Stimulated activated CD4-positive, alpha-beta T cell treated with anti-CD3 and anti-CD28 coated beads, Interleukin-1b, Interleukin-23, amount 100 ng/mL, for 48 hours (primary cell): ENCODE results near the gene MAP3K14.
A peak's percentile ranks its signal among the peaks of the same experiment; 100 is the strongest.
"Not testable (repeated sequence)": the region's sequence is repeated elsewhere in the genome, so short reads cannot be mapped to it uniquely, and the experiment has no call there.

Experiments
- DNase-seq: peaks from one replicate; pipeline ENCODE4 v3.0.0-alpha.2; 2020

MAP3K14 gene

GRCh38 chr17:45314741-45315647 lies 1.8 kb downstream of the MAP3K14 start:
- no peak for DNase-seq

- no peak for DNase-seq
Measured at GRCh38 chr17:45313996-45314740, 2.7 kb downstream of the MAP3K14 start.

- no peak for DNase-seq
Measured at GRCh38 chr17:45313421-45313771, 3.4 kb downstream of the MAP3K14 start.

DNA sequence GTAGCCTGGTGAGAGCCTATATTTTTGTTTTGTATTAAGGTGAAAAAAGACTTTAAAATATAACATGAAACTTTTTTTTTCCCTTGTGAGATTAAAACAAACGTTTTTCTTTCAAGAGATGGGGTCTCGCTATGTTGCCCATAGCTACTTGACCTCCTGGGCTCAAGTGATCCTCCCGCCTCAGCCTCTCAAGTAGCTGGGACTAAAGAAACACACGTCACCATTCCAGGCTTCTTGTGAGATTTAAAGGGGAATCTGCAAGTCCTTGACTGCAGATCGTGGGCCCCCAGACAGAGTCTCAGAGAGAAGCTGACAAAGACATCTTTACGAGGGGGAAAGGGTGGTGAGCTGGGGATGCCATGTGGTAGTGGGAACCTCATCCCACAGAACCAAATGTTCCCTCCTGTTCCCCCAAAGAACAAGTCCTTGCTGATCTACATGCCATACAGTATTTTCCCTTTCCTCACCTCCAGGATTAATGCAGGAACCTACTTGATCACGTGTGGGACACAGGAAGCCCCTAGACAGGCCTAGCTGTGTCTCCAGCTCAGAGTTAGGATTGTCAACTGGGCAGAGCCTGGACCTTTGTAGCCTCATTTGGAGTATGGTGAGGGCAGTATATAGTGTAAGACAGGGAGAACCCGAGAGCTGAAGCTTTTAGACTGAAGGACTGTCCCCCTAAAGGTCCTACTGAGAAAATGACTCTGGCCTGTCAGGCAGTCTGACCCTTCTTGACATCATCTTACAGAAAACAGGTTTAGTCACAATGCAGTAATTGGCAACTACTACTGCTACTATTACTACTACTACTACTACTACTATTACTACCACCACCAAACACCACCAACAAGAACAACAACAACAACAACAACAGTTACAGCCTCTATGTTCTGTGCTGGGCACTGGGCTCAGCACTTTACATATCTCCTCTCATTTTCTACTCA lies 4.1 kb downstream of the MAP3K14 start:
- DNase-seq = peak; percentile 45

DNA sequence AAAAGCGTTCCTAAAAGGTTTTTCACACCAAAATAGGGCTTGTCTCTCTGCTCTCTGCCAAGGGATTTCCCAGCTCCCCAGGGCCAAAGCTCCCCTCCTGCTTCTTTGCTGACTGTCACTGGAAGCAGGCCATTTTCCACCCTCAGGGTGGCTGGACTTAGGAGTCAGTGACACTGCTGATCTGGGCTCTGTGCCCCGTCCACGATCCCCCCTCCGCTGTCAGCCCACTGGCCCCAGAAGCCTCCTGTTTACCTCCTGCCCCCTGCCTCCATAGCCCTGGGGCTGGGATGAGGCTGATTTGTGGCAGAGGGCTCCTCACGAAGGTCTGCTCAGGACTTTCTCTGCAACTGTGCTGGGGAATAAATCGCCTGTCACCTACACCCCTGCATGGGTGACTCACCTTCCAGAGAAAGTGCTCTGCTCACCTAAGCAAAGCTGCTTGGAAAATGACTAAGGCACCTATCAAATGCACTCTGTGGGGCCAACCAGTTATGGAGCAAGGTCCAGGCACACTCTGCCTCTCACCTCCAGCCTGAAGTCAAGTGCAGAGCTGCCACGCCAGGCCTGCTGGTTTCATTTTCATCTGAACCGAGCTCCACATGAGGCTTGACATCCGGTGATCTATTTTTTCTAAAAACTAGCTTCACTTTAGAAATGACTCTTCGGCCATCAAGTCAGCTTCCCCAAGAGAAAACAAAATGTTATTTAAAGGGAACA lies 4.9 kb downstream of the MAP3K14 start:
- DNase-seq = peak; percentile 95

GRCh38 chr17:45311401-45311759 lies 5.4 kb downstream of the MAP3K14 start:
- DNase-seq = no peak

DNA sequence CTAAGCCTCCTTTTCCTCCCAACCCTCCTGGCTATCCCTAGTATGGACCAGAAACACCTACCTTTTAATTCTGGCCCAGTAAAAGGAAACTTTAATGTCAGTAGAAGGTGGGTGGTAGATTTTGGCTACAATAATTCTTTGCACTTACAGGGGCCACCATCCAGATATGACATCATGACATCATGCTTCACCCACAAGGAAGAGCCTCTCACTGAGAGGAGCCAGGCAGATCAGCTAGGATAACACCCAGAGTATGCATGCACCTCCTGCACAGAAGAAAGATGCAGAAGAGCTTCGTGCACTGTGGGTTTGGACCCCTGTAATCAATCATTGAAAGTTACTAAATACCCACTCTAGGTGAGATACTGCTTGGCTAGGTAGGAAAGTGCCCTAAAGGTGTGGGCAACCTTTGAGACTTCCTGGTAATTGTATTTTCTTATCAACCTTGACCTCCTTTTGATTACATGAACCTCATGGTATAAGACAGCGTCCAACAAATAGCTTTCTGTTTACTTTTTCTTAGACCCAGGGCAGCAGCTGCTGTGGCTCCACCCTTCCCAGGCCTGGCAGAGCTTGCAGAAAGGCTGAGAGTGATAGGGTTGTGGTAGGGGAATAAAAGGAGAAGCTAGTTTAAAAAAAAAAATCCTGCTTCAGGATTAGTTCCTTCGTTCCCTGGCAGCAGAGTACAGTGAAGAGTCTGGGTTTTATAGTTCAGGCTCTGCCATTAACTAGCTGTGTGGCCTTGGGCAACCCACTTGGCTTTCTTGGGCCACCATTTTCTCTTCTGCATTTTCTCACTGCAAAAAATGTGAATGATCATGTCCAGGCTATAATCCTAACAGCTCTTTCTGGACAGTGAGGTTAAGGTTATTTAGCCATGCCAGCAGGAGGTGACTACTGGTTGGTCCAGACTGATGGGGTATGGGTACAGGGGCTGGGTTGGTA lies 6.2 kb downstream of the MAP3K14 start:
- no peak for DNase-seq

DNA sequence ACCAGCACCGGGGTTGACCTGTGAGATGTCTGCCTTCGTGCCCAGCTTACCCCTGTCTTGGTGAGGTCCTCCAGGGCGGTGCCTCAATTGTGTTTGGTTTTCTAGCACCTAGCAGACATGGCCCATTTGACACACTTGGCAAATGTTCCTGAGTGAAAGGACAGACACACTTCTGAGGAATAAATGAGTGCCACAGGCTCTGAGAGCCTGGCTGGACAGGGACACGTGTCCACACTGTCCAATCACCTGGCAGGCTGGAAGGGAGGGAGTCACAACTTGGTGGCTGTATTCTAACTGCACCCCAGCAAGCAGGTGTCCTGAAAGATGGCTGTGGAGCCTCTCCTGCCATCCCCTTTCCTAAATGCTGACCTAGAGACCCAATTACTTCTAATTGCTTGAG lies 7.4 kb downstream of the MAP3K14 start:
- no peak for DNase-seq

GRCh38 chr17:45308840-45309239 lies 8.0 kb downstream of the MAP3K14 start:
- DNase-seq = no peak

GRCh38 chr17:45308016-45308365 lies 8.8 kb downstream of the MAP3K14 start:
- DNase-seq = no peak

GRCh38 chr17:45307290-45308015 lies 9.4 kb downstream of the MAP3K14 start:
- peak; percentile 77 for DNase-seq

- no peak for DNase-seq
Measured at GRCh38 chr17:45306623-45307022, 10.2 kb downstream of the MAP3K14 start.

- no peak for DNase-seq
Measured at GRCh38 chr17:45306094-45306493, 10.7 kb downstream of the MAP3K14 start.

DNA sequence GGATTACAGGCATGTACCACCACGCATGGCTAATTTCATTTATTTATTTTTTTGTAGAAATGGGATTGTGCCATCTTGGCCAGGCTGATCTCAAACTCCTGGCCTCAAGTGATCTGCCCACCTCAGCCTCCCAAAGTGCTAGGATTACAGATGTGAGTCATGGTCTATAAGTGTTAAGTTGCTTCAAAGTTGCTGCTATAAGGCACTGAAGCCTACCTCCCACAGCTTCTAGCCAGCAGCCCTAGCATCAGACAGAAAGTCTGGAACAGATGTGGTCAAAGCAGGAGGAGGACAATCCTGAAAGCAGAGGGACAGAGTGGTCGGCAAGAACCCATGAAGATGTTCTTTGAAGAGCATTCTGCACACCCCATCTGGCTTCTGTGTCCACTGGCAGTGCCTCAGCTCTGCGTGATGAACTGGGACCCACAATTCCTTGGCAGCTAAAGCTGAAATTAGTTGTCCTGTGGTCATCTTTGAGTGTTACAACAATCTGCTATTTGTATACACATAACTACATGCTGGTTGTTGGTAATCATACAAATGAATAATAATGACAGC lies 11.2 kb downstream of the MAP3K14 start:
- DNase-seq = no peak

DNA sequence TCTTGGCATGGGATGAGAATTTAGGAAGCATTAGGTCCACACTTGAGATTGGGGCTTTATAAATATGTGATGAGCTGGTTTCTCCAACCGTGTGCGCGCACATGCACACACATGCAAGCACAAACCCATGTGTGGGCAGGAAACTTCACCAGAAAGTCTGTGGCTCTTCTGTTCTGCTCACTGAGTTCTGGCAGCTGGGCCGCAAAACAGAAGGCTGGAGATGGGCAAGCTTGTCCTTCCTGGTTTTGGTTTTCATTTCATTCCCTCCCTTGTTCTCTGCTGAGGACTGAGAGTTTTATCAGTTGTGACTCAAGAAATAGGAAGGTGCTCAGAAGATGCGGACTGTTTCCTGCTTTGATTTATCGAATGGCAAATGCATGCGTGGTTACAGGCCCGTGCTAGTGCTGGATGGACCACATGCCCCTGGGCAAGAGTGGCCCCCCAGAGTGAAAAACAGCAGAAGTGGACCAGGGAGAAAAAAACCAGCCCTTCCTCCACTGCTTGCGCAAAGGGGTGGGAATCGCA lies 14.1 kb downstream of the MAP3K14 start:
- no peak for DNase-seq

- not testable (repeated sequence) for DNase-seq
Measured at GRCh38 chr17:45302220-45302619, 14.6 kb downstream of the MAP3K14 start.

DNA sequence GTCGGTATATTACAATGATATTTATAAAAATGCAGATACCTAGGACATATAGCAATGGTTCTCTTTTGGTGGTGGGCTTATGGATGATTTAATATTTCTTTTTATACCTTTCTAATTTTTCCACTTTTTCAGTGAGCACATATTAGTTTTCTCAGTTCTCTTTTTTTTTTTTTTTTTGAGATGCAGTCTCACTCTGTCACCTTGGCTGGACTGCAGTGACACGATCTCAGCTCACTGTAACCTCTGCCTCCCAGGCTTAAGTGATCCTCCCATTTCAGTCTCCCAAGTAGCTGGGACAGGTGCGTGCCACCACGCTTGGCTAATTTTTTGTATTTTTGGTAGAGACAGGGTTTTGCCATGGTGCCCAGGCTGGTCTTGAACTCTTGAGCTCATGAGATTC lies 15.1 kb downstream of the MAP3K14 start:
- no peak for DNase-seq

- no peak for DNase-seq
Measured at GRCh38 chr17:45300060-45300751, 16.6 kb downstream of the MAP3K14 start.

- DNase-seq = no peak
Measured at GRCh38 chr17:45299361-45299760, 17.5 kb downstream of the MAP3K14 start.
